Endothelial cell of umbilical vein (primary cell): ENCODE results near the gene INAVA. TPM values are rescaled to one million over a fixed set of nuclear protein-coding genes. Genes with fewer than 3 reads are reported as not detected.

ENCODE experiments used
- BruUV-seq: library from RNA; stranded (reverse); fragments of 400-500 nt; replicated peaks from 2 replicates; lab custom pipeline; 2021; lab: Mats Ljungman, UMichigan
- CTCF ChIA-PET: fragments of 300-600, 350-600 bp; sonication (Branson Sonifier 250); formaldehyde crosslinking; loops from one replicate; lab custom pipeline; 2021; ENCODE audit warnings: antibody characterized with exemption, inconsistent platforms; lab: Charles Lee
- POLR2A ChIA-PET: fragments of 300-600, 350-600 bp; sonication (Branson Sonifier 250); formaldehyde crosslinking; loops from one replicate; lab custom pipeline; 2021; ENCODE audit warnings: antibody characterized with exemption, inconsistent platforms; lab: Charles Lee
- DNase-seq: peaks from one replicate; pipeline ENCODE4 v3.0.0-alpha.2; 2011; ENCODE audit warnings: low read depth, low spot score
- FAIRE-seq: peaks from 2 replicates; lab custom pipeline; 2011; peaks lifted over from hg19 to GRCh38; lab: Jason Lieb, UNC
- H2AFZ ChIP-seq: 2 replicates; pipeline ENCODE4 v1.6.0; 2012; ENCODE audit warnings: low read depth, low read length, control low read depth, inconsistent platforms
- H3K27ac ChIP-seq: 2 replicates; pipeline ENCODE4 v1.5.1; 2011; ENCODE audit warnings: low read depth, mild to moderate bottlenecking, control low read depth, low read length, moderate library complexity; ENCODE audit not compliant: insufficient read depth
- H3K27me3 ChIP-seq, 2 experiments: 2 replicates each; pipeline versions ENCODE4 v1.6.0 to v1.6.1; 2011; ENCODE audit warnings: low read length in 2 of 2, mixed read lengths in 1 of 2; ENCODE audit not compliant: control insufficient read depth in 2 of 2, insufficient read depth in 2 of 2
- H3K36me3 ChIP-seq, 2 experiments: 2 replicates in 1 of 2; 3 replicates in 1 of 2; pipeline ENCODE4 v1.5.1; 2011; ENCODE audit warnings: low read length in 2 of 2, mild to moderate bottlenecking in 1 of 2, moderate library complexity in 1 of 2; ENCODE audit not compliant: control insufficient read depth in 2 of 2, insufficient read depth in 2 of 2; ENCODE audit errors: extremely low read depth in 1 of 2
- H3K4me1 ChIP-seq: 3 replicates; pipeline ENCODE4 v1.5.1; 2011; ENCODE audit warnings: mild to moderate bottlenecking, low read length; ENCODE audit not compliant: control insufficient read depth, insufficient read depth; ENCODE audit errors: extremely low read depth
- H3K4me2 ChIP-seq: 2 replicates; pipeline ENCODE4 v1.6.1; 2011; ENCODE audit warnings: low read length, control low read depth, mixed read lengths; ENCODE audit not compliant: insufficient read depth
- H3K4me3 ChIP-seq, 3 experiments: fragments of 200-600 bp in 1 of 3; sonication (generic), shearing (Covaris generic) in 1 of 3; replicated peaks in 1 of 3; 2 replicates each; pipeline ENCODE4 v1.5.1; 2011 to 2016; ENCODE audit warnings: control low read depth in 3 of 3, low read length in 3 of 3, mild to moderate bottlenecking in 2 of 3, inconsistent platforms in 1 of 3, low read depth in 1 of 3, moderate library complexity in 1 of 3; ENCODE audit not compliant: insufficient read depth in 1 of 3
- H3K79me2 ChIP-seq: 2 replicates; pipeline ENCODE4 v1.6.0; 2012; ENCODE audit warnings: low read length, inconsistent platforms; ENCODE audit not compliant: control insufficient read depth, insufficient read depth
- H3K9ac ChIP-seq: replicated peaks from 2 replicates; pipeline ENCODE3; 2011; ENCODE audit warnings: low read length, control low read depth; ENCODE audit not compliant: insufficient read depth; ENCODE audit errors: extremely low read depth
- H3K9me1 ChIP-seq: replicated peaks from 3 replicates; pipeline ENCODE4 v1.6.0; 2011; ENCODE audit warnings: mild to moderate bottlenecking, low read length; ENCODE audit not compliant: control insufficient read depth, insufficient read depth; ENCODE audit errors: extremely low read depth
- H3K9me3 ChIP-seq: replicated peaks from 2 replicates; pipeline ENCODE4 v1.5.1; 2012; ENCODE audit warnings: low read length, inconsistent platforms; ENCODE audit not compliant: control insufficient read depth, insufficient read depth
- H4K20me1 ChIP-seq: replicated peaks from 2 replicates; pipeline ENCODE3; 2011; ENCODE audit warnings: mild to moderate bottlenecking, low read length; ENCODE audit not compliant: control insufficient read depth, insufficient read depth; ENCODE audit errors: extremely low read depth
- CTCF ChIP-seq, 2 donors: IDR thresholded peaks; 1 replicate in 1 of 2; 2 replicates in 1 of 2; pipeline ENCODE4 v1.5.1; 2011; ENCODE audit warnings: low read length in 2 of 2, mild to moderate bottlenecking in 2 of 2, moderate library complexity in 2 of 2, control low read depth in 1 of 2, inconsistent platforms in 1 of 2, low read depth in 1 of 2; ENCODE audit not compliant: insufficient read depth in 1 of 2; ENCODE audit errors: extremely low read depth in 1 of 2
- EZH2 ChIP-seq: IDR thresholded peaks from 2 replicates; pipeline ENCODE4 v1.6.1; 2012; ENCODE audit warnings: borderline replicate concordance, low read depth, mild to moderate bottlenecking, moderate library complexity, low read length, inconsistent platforms; ENCODE audit not compliant: severe bottlenecking
- GATA2 ChIP-seq: IDR thresholded peaks from 2 replicates; pipeline ENCODE4 v1.7.0; 2011; ENCODE audit warnings: low read depth, mild to moderate bottlenecking, moderate library complexity, mixed read lengths, low read length; ENCODE audit not compliant: insufficient read length, insufficient read depth
- JUN ChIP-seq: IDR thresholded peaks from 2 replicates; pipeline ENCODE4 v1.6.1; 2011; ENCODE audit warnings: borderline replicate concordance, low read depth; ENCODE audit not compliant: insufficient read length, insufficient read depth
- MYC ChIP-seq: IDR thresholded peaks from one replicate; pipeline ENCODE4 v1.6.1; 2011; ENCODE audit warnings: mild to moderate bottlenecking, low read depth, low read length
- POLR2AphosphoS5 ChIP-seq: IDR thresholded peaks from 2 replicates; pipeline ENCODE4 v1.6.1; 2012; ENCODE audit warnings: low read depth, mild to moderate bottlenecking, control low read depth, low read length, moderate library complexity; ENCODE audit not compliant: insufficient read depth
- dilution Hi-C: fragments of 300-500 bp; cut with MboI; formaldehyde crosslinking; loops from one replicate; pipeline ENCODE4 v1.15.0; 2019; ENCODE audit warnings: low sequenced_read_pairs; ENCODE audit not compliant: extremely low pct_ligation_motif_present
- intact Hi-C: fragments of 100-400 bp; cut with micrococcal nuclease; formaldehyde crosslinking; loops from one replicate; pipeline ENCODE4 v1.10.0; 2022
- polyA plus RNA-seq, 4 experiments: library from polyadenylated mRNA; depleted of rRNA in 3 of 4; stranded (reverse) in 3 of 4; unstranded in 1 of 4; fragments of >200 nt; gene quantifications; 2 replicates each; pipeline versions ENCODE4 v1.2.1 to v1.2.3, GENCODE V29; 2011 to 2012; ENCODE audit warnings: missing spikeins in 1 of 4
- total RNA-seq: library from RNA; stranded (reverse); gene quantifications from 2 replicates; pipeline ENCODE4 v1.2.3, GENCODE V29; 2021

INAVA gene
- total and polyA plus RNA-seq, 2 donors (not counting 3 experiments of a cell fraction or from before 2014, with no cell fraction given) = 0.42 TPM; not detected in 1

- POLR2A ChIA-PET = no interaction called here
- BruUV-seq = TSS peak; percentile 30
- intact Hi-C loops = no loop called here
Measured at GRCh38 chr1:200857804-200858203, 36.9 kb upstream of the INAVA start.

More at GRCh38 chr1:200857804-200858203, 36.9 kb upstream of the INAVA start:
- H3K36me3 ChIP-seq = peaks cover 8 to 20% of the 10 kb centered on the region in 2 experiments
- CTCF ChIA-PET = no interaction called here
- H3K79me2 ChIP-seq = no peaks in the 10 kb centered on the region
- H3K4me2 ChIP-seq = no peak overlapping the region
- H4K20me1 ChIP-seq = no peaks in the 10 kb centered on the region
- no peaks in the 10 kb centered on the region for H3K4me1 ChIP-seq
- no peak for TF ChIP-seq CTCF (IDR thresholded peaks at IDR 0.05; ENCODE audit: extremely low read depth in 1 of 2, insufficient read depth in 1 of 2, low read depth in 1 of 2, low read length in 2 of 2)
- TF ChIP-seq JUN = no peak
- TF ChIP-seq EZH2 = no peak
- no peak for TF ChIP-seq POLR2AphosphoS5
- TF ChIP-seq MYC = no peak
- TF ChIP-seq GATA2 = no peak
- H3K27ac ChIP-seq = no peak overlapping the region
- no peaks in the 10 kb centered on the region for H3K27me3 ChIP-seq
- H2AFZ ChIP-seq = no peak overlapping the region
- FAIRE-seq (no peak), DNase-seq (no peak)
- no peak overlapping the region for H3K4me3 ChIP-seq
- no peak overlapping the region for H3K9ac ChIP-seq
- H3K9me1 ChIP-seq = no peaks in the 10 kb centered on the region
- dilution Hi-C loops = no loop called here
- no peaks in the 10 kb centered on the region for H3K9me3 ChIP-seq
